ENCODE measurements around the gene ABCB11.
"Not testable (repeated sequence)": the region's sequence is repeated elsewhere in the genome, so short reads cannot be mapped to it uniquely, and the experiment has no call there.

The ABCB11 gene

DNA sequence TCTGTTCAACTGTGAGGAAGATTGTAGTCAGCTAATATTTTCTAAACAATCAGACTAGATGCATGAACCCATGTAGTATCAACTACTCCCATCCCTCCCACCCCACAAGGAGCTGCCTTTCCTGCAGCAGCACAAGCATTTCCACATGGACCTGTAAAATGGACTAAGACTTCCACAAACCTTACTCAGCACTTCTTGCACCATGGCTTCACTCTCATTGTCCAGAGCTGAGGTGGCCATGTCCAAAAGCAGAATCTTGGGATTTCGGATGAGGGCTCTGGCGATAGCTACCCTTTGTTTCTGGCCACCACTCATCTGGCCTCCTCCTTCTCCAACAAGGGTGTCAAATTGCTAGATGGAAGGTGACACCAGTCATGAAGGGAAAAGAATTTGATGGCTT, 61.3 kb downstream of the ABCB11 start:
- no peak for DNase-seq

DNA sequence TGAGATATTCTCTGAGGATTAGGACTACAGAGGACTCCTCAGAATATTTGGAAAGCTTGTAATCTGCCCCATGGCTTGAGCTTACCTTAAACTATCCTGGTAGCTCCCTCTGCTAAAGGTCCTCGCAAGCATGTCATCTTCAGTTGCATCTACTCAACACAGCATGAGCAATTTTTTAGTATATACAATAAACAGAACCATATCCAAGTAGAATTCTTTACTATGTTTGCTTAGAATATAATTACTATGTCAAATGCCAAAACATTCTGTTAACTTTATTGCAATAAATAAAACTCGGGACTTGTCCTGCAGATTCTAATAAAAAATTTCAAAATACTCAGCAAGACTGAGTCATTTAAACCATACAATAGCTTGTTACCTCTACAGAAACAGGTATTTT, 62.8 kb downstream of the ABCB11 start:
- no peak for DNase-seq

DNA sequence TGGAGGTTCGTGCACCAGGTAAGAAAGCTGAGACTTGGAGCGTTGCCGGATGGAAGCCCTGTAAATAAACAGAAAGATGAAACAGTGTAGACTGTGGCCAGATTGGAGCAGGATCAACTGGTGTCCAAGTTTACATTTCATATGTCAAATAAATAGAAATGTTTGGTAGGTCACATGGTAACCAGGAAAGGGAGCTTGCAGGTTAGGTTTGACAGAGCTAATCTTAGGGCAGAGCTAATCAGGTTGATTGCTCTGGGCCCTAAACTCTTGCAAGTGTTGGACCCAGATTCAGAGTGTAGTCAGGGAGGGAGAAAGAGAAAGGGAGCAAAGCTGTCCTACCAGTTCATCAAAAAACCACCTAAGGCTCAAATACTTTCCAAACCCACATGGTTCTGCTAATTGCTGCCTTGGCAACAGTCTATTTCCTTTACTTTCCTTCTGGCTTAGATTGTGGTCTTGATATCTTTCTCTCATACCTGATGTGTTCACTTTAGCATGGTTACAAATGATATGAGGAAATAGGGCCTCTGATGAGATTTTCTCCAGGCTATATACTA, 66.8 kb downstream of the ABCB11 start:
- DNase-seq: no peak

DNA sequence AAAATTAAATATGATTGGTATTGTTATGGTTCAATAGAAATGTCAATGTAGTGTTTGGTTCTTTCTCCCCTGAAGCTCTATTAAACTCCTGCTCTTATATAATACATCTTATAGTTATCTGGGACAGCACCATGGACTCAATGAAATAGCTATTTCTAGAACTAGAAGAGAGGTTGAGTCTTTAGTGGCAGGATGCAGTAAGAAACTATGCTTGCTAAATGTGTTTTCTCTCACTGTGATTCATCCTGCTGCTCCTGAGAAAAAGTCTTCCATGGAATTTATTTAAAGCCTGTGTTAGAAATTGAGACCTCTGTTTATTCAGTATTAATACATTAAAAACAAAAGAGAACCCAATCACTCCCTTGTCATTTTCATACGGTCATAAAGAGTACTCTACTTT, 68.5 kb downstream of the ABCB11 start:
- no peak for DNase-seq

DNA sequence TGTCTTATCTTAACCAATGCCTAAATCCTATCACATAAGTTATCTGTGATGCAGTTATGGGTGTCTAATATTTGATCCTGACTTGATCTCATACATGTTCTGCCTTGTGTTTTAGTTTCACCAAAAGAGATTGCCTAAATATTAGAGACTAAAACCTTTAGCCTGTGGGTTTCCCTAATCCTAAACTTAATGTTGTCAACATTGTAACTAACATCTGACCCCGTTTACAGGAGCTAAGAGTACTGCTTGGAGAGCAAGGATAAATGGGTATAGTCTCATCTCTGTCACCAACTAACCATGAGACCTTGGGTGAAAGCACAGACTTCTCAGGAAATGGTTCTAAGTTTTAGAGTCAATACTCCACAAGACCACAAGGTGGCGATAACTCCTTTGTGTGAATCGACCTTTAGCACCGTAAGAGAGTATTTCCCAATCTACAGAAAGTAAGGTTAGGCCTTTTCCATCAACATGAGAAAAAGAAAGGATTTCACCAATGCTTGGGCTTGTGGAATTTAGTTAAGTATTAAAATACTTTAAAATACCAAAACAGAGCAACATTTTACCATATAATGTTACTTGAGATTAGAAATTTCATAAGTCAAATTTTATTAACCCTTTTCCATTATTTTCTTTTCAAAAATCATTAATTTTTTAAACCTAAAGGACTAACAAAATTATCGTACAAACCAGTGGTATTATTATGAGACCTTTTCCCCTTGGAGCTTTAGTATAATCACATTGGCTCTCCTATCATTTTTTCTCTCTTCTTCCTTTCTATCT, 69.5 kb downstream of the ABCB11 start:
- DNase-seq: peak; percentile 15 to 33

DNA sequence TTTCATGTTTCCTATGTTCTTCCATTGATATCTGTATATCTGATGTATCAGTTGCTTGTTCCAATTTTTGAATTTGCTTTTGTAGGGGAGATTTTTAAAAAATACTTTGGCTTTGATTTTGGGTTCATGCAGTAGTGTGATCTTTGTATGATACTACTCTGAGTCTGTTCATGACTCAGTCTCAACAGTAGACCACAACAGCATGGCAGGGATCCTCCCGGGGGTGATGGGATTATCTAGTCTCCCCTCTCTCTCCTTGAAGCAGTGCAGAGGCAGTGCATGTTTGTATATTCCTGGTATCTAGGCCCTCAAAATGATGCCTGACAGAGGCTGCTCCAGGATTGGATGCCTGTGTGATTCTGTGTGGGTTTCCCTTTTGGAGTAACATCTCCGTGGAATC, 74.7 kb downstream of the ABCB11 start:
- no peak for DNase-seq

DNA sequence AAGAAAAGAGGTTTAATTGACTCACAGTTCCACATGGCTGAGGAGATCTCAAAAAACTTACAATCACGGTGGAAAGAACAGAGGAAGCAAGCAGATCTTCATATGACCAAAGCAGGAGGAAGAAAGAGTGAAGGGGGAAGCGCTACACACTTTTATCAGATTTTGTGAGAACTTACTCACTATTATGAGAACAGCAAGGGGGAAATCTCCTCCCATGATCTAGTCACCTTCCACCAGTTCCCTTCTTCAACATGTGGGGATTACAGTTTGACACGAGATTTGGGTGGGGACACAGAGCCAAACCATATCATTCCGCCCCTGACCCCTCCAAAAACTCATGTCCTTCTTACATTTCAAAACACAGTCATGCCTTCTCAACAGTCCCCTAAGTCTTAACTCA, 75.8 kb downstream of the ABCB11 start:
- DNase-seq: no peak

DNA sequence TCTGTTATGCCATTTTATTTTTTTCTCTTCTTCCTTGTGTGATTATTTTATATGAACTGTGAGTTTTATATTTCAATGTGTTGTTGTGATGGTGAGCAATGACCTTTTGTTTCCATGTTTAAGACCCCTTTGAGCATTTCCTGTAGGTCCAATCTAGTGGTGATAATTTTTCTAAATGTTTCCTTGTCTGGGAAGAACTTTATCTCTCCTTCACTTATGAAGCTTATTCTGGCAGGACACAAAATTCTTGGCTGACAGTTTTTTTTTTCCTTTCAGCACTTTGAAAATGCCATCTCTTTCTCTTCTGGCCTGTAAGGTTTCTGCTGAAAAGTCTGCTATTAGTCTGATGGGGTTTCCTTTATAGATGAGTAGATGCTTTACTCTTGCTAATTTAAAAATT, 76.9 kb downstream of the ABCB11 start:
- DNase-seq: no peak

DNA sequence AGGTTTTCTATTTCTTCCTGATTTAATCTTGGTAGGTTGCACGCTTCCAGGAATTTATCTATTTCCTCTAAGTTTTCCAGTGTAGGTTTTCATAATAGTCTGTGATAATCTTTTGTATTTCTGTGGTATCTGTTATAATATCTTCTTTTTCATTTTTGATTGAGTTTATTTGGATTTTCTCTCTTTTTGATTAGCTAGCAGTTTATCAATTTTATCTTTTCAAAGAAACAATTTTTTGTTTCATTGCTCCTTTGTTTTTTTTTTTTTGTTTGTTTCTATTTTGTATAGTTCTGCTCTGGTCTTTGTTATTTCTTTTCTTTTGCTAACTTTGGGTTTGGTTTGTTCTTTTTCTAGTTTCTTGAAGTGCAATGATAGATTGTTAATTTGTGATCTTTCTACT, 78.7 kb downstream of the ABCB11 start:
- no peak for DNase-seq

DNA sequence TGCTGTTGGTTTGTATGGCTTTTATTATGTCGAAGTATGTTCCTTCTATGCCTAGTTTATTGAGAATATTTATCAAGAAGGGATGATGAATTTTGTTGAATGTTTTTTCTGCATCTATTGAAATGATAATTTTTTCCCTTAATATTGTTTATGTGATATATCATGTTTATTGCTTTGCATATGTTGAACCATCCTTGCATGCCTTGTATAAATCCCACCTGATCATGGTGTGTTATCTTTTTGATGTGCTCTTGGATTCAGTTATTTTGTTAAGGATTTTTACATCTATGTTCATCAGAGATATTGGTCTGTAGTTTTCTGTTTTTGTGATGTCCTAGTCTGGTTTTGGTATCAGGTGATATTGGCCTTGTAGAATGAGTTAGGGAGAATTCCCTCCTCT, 79.3 kb downstream of the ABCB11 start:
- no peak for DNase-seq

DNA sequence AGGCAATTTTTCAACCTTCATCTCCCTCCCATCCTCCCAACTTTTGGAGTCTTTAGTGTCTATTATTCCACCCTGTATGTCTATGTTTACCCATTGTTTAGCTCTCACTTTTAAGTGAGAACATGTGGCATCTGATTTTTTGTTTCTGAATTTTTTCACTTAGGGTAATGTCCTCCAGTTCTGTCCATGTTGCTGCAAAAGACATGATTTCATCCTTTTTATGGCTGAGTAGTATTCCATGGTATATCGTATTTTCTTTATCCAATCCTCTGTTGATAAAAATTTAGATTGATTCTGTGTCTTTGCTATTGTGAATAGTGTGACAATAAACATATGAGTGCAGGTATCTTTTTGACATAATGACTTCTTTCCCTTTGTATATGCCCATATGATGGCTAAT, 81.8 kb downstream of the ABCB11 start:
- DNase-seq: no peak

DNA sequence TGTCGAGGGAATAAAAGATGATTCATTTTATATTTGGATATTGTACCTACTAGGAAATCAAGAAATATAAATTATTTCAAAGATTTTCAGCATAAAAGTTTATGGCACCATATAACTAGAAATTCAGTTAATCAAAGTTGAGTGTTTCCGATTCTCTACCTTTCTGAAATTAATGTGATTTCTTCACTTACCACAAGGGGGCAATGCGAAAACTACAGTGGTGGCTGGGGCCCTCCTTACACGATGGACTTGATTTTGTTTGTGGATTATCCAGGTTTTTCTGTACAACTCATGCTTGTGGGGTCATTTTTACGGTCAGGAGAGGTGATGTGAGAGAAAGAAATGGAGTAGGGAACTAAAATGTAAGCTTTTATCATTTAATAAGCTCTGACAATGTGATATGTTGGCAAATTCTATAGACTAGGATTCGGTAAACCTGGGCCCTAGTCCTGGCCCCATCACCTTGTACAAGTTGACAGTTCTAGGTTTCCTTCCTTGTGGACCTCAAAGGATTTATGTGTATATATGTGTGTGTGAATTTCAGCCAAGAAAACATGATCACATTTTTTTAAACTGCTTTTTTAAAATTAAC, 82.4 kb downstream of the ABCB11 start:
- DNase-seq: no peak

DNA sequence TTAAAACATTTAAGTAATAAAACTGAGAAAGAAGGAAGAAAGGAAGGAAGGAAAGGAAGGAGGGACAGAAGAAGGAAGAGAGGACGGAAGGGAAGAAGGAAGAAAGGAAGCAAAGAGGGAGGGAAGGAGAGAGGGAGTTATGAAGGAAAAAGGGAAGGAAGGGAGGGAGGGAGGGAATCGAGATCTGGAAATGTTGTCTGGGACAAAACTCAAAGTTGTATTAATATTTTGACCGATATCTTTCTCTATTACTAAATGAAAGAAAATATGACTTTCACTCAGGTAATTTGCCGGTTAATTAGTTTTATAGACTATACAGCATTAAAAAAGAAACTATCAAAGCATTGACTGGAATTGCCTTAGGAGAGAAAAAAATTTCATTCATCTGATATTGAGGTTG, 85.6 kb downstream of the ABCB11 start:
- no peak for DNase-seq

DNA sequence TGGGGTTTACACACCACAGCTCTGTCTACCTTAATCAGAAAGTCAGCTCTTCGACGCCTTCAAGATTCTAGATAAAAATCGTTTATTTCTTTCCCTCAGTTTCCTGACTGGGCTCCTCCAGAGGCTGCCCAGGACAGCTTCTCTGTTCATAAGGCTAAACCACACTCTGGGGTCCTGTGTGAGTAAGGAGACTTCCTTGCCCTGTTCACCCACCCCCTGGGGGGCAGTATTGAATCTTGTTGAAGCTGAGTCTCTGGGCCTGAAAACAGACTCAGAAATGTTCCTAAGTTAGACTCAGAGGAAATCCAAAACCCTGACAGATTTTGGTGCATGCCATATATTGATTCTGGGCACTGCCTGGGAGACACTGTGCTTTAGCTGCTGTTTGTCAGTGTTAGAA, 87.1 kb downstream of the ABCB11 start:
- DNase-seq: no peak

DNA sequence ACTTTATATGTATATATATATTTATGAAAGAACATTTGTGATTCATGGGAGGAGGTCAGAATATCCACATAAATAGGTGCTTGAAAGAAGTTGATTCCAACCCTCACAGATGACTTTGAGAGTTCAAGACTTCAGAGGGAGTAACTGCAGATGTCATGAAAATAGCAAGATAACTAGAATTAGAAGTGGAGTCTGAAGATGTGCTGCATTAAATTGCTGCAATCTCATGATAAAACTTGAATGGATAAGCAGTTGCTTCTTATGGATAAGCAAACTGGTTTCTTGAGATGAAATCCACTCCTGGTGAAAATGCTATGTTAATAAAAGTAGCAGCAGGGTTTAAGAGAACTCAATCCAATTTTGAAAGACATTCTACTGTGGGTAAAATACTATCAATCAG, 89.8 kb downstream of the ABCB11 start:
- DNase-seq: no peak

DNA sequence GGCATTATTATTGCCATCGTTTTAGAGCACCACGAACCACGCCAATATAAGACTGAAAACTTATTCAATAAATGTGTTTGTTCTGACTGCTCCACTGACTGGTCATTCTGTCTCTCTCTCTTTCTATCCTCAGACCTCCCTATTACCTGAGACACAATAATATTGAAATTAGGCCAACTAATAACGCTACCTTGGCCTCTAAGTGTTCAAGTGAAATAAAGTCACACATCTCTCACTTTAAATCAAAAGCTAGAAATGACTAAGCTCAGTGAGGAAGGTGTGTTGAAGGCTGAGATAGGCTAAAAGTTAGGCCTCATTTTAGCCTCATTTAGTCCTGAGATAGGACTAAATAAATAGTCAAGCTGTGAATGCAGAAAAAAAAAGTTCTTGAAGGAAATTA, 91.2 kb downstream of the ABCB11 start:
- no peak for DNase-seq

DNA sequence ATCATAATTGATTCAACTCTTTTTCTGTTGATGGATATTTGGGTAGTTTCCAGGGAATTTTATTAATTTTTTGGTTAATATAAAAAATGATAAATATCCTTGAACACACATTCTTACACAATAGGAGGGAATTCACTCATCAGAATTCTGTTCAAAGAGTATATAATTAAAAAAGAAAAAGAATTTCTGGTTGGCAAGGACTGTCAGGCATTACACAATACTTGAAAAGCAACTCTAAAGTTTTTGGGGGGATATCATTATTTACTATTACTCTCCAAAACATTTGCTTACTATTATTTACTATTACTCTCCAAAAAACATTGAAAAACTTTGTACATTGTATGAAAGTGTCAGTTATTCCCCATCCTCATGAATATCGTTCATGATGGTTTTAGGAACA, 92.1 kb downstream of the ABCB11 start:
- no peak for DNase-seq

DNA sequence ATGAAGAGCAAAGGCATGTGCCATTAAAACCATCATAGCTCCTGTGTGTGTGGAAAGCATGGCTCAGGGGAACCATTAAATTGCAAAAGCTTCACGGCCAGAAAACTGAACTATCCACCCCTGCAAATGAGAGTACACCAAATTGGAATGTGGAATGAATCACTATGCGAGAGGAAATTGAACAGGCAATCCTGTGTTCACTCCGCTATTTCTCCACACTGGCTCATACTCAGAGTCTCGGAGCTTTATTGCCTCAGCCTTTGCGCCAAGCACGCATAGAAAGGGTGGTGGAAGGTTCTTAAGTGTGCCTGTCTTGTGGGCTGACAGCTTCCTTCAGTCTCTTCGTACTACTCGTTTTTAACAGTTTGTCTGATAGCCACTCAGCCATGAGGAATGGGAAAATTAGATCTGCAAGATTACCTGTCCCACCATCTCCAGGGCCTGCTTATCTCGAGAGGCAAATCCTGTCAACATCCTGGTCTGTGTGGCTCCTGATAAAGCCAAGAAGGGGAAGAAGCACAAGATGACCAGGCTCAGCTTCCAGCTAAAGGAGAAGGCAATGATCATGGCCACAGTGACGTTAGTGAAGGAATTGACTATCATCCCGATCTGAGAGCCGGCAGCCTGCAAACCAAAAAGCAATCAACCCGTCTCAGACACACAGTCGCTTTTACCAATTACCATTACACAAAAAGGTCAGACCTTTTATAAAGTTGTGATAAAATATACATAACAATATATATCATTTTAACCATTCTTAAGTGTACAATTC, 95.1 kb downstream of the ABCB11 start:
- DNase-seq: no peak

DNA sequence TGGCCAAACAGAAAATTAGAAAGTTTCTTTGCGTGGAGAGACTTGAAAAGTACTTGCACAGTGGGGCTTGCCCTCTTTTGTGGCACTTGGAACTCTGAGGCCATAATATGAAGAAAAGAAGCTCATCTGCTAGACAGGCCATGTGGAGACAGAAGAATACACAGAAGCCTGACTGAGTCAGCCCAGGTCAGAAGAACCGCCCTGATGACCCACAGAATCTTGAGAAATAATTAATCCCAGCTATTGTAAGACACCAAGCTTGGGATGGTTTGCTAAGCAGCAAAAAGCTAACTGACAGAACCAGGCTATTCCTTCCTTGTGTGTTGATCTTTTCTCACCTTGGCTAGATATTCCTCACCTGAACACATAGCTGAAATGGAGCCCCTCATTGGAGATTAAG, 96.3 kb downstream of the ABCB11 start:
- DNase-seq: no peak

DNA sequence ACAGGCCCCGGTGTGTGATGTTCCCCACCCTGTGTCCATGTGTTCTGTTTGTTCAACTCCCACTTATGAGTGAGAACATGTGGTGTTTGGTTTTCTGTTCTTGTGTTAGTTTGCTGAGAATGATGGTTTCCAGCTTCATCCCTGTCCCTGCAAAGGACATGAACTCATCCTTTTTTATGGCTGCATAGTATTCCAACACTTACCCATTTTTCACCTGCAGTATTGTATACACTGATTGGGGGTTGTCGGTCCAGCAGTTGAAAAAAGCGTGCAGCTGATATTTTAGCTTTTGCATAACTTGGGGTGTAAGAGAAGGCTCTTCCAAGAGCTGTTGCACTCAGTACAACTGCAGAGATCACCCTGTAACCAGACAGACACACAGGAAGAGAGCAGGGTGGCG, 99.0 kb downstream of the ABCB11 start:
- not testable (repeated sequence) for DNase-seq

DNA sequence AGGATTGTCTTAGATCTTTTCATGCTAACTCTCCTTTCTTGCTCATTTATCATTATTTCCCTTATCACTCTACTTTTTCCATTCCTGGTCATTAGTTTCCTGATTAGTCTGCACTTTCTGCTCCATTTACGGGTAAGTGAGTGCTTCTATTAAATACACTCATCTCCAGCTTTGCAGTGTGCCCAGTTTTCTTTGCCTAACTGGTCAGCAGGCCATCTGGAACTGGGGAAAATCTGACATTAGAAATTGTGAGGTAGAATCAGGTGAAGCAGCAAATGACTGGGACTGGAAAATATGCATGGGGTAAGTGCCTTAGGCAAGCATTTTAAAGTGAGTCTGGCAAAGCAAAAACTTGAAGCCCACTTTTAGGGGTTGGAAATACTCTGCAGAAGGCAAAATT, 100.9 kb downstream of the ABCB11 start:
- DNase-seq: no peak

DNA sequence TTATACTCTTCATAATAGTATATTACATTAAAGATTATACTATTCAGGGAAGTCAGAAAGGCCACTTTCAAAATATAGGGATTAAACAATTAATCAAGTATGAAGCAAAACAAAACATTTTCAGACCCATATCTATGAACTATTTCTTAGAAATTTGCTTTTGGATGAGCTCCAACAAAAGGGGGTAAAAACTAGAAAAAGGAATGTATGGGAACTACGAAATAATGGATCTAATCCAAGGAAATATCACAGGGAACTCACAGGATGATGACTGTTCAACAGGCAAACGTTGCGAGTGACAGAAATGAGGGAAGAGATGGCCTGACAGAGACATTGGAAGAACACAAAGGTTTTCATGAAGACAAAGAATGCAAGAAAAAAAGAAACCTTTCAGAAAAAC, 102.1 kb downstream of the ABCB11 start:
- no peak for DNase-seq

DNA sequence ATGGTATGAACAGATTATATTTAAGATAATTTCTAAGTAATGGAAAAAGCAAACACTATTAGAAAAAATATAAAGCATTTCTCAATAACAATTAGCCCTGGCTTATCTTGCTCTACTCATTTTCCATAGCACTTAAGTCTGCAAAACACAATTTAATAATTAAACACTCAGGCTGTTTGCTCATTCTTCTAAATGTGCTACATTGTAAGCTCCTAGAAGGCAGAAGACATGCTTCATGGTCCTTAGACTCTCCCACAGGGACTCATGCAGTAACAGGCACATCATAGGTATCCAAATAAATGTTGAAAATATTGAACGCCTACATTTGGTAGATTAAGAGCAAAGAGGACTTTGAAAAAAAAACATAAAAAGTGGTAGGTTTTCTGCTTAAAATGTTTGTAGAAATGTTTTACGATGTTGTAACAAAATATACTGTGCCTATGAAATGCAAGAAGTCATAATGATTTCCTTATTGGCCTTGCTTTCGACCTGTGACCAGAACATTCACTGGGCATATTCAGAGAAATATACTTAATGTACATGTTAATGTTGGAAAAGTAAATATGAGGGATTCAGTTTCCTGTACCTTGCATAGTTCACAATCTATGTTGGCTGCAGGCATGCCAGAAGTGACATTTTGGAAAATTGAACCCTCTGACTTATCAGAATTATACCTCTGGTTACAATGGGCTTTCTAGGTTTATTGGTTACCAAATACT, 102.9 kb downstream of the ABCB11 start:
- DNase-seq: no peak
